Neural cell (in vitro differentiated cells): ENCODE results near the gene SLCO3A1. TPM values are rescaled to one million over a fixed set of nuclear protein-coding genes. Genes with fewer than 3 reads are reported as not detected.

Source experiments
- H2AFZ ChIP-seq: fragments of 200-600, 300-800 bp; sonication (generic), shearing (Covaris generic); 2 replicates; pipeline ENCODE4 v1.6.0; 2014; ENCODE audit warnings: low read depth, mild to moderate bottlenecking, antibody characterized with exemption, low read length, moderate library complexity
- H3F3A ChIP-seq: fragments of 200-600 bp; shearing (Covaris generic); 2 replicates; pipeline ENCODE4 v1.6.1; 2016; ENCODE audit warnings: mild to moderate bottlenecking, moderate library complexity, mixed read lengths, antibody characterized with exemption, low read length; ENCODE audit not compliant: insufficient read depth, poor library complexity, severe bottlenecking
- H3K27ac ChIP-seq: fragments of 200-600, 300-800 bp; sonication (generic), shearing (Covaris generic); 2 replicates; pipeline ENCODE4 v1.5.1; 2014; ENCODE audit warnings: mild to moderate bottlenecking, low read length, moderate library complexity
- H3K27me3 ChIP-seq: fragments of 300-800, 200-600 bp; sonication (generic), shearing (Covaris generic); 2 replicates; pipeline ENCODE4 v1.6.0; 2014; ENCODE audit warnings: mild to moderate bottlenecking, low read depth, low read length, moderate library complexity; ENCODE audit not compliant: insufficient read depth
- H3K36me3 ChIP-seq: fragments of 300-800, 200-600 bp; sonication (generic), shearing (Covaris generic); 2 replicates; pipeline ENCODE4 v1.5.1; 2014; ENCODE audit warnings: mild to moderate bottlenecking, antibody characterized with exemption, low read length, moderate library complexity; ENCODE audit not compliant: insufficient read depth
- H3K4me2 ChIP-seq: fragments of 300-800, 200-600 bp; sonication (generic), shearing (Covaris generic); 2 replicates; pipeline ENCODE4 v1.6.0; 2014; ENCODE audit warnings: mild to moderate bottlenecking, low read length
- H3K4me3 ChIP-seq: fragments of 300-800, 200-600 bp; sonication (generic), shearing (Covaris generic); 2 replicates; pipeline ENCODE4 v1.5.1; 2014; ENCODE audit warnings: mild to moderate bottlenecking, low read length, moderate library complexity
- H3K79me2 ChIP-seq: fragments of 200-600 bp; shearing (Covaris generic); replicated peaks from 2 replicates; pipeline ENCODE4 v1.6.0; 2014; ENCODE audit warnings: mild to moderate bottlenecking, low read length, moderate library complexity; ENCODE audit not compliant: insufficient read depth
- H3K9ac ChIP-seq: fragments of 300-800, 200-600 bp; sonication (generic), shearing (Covaris generic); 2 replicates; pipeline ENCODE4 v1.6.1; 2016; ENCODE audit warnings: mild to moderate bottlenecking, low read length, mixed read lengths
- H3K9me2 ChIP-seq: fragments of 200-600 bp; shearing (Covaris generic); 2 replicates; pipeline ENCODE4 v1.6.1; 2016; ENCODE audit warnings: mild to moderate bottlenecking, low read length, mixed read lengths; ENCODE audit not compliant: insufficient read depth
- H3K9me3 ChIP-seq: fragments of 200-600, 300-800 bp; sonication (generic), shearing (Covaris generic); 2 replicates; pipeline ENCODE4 v1.6.1; 2016; ENCODE audit warnings: mild to moderate bottlenecking, mixed run types, low read length, moderate library complexity, mixed read lengths
- H4K20me1 ChIP-seq: fragments of 200-600 bp; shearing (Covaris generic); 2 replicates; pipeline ENCODE4 v1.6.1; 2016; ENCODE audit warnings: mild to moderate bottlenecking, mixed run types; ENCODE audit not compliant: insufficient read depth
- EP300 ChIP-seq: fragments of 450-650 bp; conservative IDR thresholded peaks from 2 replicates; pipeline ENCODE4 v1.6.1; 2014; ENCODE audit warnings: antibody characterized with exemption, mild to moderate bottlenecking, moderate library complexity; ENCODE audit not compliant: poor library complexity, severe bottlenecking
- EZH2 ChIP-seq: fragments of 200-600, 300-800 bp; shearing (Covaris generic), sonication (generic); IDR thresholded peaks from 2 replicates; pipeline ENCODE4 v1.6.1; 2014; ENCODE audit warnings: antibody characterized with exemption, low read length, borderline replicate concordance, mild to moderate bottlenecking; ENCODE audit not compliant: insufficient read depth, poor library complexity, severe bottlenecking
- MXI1 ChIP-seq: fragments of 450-650 bp; conservative IDR thresholded peaks from 2 replicates; pipeline ENCODE4 v1.6.1; 2014; ENCODE audit warnings: antibody characterized with exemption, mild to moderate bottlenecking; ENCODE audit not compliant: poor library complexity, severe bottlenecking
- POLR2AphosphoS5 ChIP-seq: IDR thresholded peaks from 2 replicates; pipeline ENCODE4 v1.6.1; 2012
- RAD21 ChIP-seq: fragments of 450-650 bp; conservative IDR thresholded peaks from 2 replicates; pipeline ENCODE4 v1.6.1; 2014; ENCODE audit warnings: antibody characterized with exemption, mild to moderate bottlenecking, moderate library complexity
- SMC3 ChIP-seq: fragments of 450-650 bp; conservative IDR thresholded peaks from 2 replicates; pipeline ENCODE4 v1.6.1; 2014; ENCODE audit warnings: antibody characterized with exemption, mild to moderate bottlenecking, moderate library complexity; ENCODE audit not compliant: poor library complexity
- TAF1 ChIP-seq: IDR thresholded peaks from 2 replicates; pipeline ENCODE4 v1.6.1; 2012; ENCODE audit warnings: low read depth
- polyA plus RNA-seq: library from polyadenylated mRNA; depleted of rRNA; stranded (reverse); fragments of >200 nt; gene quantifications from 2 replicates; pipeline ENCODE4 v1.2.3, GENCODE V29; 2014
- TF ChIP-seq, protein P1 (sequence below): fragments of 450-650 bp; IDR thresholded peaks from 2 replicates; pipeline ENCODE4 v1.5.1; 2014; ENCODE audit warnings: antibody characterized with exemption, mild to moderate bottlenecking, moderate library complexity; ENCODE audit not compliant: poor library complexity, severe bottlenecking
- TF ChIP-seq, protein P2 (sequence below): IDR thresholded peaks from 2 replicates; pipeline ENCODE4 v1.6.1; 2012; ENCODE audit warnings: borderline replicate concordance

The SLCO3A1 gene
- polyA plus RNA-seq, 1 donor from 2014 or later = 14.2 TPM

- Histone ChIP-seq H2AFZ (no peak overlapping the region), H3K4me2 (no peak overlapping the region), H3K27me3 (no peaks in the 10 kb centered on the region), H3K4me3 (no peak overlapping the region), H3K27ac (no peak overlapping the region), H3F3A (no peaks in the 10 kb centered on the region), H3K9ac (no peak overlapping the region), H3K79me2 (no peaks in the 10 kb centered on the region), H3K9me3 (no peaks in the 10 kb centered on the region), H3K36me3 (no peaks in the 10 kb centered on the region), H4K20me1 (no peaks in the 10 kb centered on the region), H3K9me2 (no peaks in the 10 kb centered on the region)
- TF ChIP-seq POLR2AphosphoS5 (no peak), TAF1 (no peak), SMC3 (no peak), RAD21 (no peak), EZH2 (no peak), EP300 (no peak), MXI1 (no peak)
- TF ChIP-seq, protein P1, sequence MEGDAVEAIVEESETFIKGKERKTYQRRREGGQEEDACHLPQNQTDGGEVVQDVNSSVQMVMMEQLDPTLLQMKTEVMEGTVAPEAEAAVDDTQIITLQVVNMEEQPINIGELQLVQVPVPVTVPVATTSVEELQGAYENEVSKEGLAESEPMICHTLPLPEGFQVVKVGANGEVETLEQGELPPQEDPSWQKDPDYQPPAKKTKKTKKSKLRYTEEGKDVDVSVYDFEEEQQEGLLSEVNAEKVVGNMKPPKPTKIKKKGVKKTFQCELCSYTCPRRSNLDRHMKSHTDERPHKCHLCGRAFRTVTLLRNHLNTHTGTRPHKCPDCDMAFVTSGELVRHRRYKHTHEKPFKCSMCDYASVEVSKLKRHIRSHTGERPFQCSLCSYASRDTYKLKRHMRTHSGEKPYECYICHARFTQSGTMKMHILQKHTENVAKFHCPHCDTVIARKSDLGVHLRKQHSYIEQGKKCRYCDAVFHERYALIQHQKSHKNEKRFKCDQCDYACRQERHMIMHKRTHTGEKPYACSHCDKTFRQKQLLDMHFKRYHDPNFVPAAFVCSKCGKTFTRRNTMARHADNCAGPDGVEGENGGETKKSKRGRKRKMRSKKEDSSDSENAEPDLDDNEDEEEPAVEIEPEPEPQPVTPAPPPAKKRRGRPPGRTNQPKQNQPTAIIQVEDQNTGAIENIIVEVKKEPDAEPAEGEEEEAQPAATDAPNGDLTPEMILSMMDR = no peak
- TF ChIP-seq, protein P2, sequence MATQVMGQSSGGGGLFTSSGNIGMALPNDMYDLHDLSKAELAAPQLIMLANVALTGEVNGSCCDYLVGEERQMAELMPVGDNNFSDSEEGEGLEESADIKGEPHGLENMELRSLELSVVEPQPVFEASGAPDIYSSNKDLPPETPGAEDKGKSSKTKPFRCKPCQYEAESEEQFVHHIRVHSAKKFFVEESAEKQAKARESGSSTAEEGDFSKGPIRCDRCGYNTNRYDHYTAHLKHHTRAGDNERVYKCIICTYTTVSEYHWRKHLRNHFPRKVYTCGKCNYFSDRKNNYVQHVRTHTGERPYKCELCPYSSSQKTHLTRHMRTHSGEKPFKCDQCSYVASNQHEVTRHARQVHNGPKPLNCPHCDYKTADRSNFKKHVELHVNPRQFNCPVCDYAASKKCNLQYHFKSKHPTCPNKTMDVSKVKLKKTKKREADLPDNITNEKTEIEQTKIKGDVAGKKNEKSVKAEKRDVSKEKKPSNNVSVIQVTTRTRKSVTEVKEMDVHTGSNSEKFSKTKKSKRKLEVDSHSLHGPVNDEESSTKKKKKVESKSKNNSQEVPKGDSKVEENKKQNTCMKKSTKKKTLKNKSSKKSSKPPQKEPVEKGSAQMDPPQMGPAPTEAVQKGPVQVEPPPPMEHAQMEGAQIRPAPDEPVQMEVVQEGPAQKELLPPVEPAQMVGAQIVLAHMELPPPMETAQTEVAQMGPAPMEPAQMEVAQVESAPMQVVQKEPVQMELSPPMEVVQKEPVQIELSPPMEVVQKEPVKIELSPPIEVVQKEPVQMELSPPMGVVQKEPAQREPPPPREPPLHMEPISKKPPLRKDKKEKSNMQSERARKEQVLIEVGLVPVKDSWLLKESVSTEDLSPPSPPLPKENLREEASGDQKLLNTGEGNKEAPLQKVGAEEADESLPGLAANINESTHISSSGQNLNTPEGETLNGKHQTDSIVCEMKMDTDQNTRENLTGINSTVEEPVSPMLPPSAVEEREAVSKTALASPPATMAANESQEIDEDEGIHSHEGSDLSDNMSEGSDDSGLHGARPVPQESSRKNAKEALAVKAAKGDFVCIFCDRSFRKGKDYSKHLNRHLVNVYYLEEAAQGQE = no peak
Measured at GRCh38 chr15:91826443-91826842, 27.1 kb upstream of the SLCO3A1 start.

GRCh38 chr15:91833056-91833455, 20.5 kb upstream of the SLCO3A1 start:
- H2AFZ ChIP-seq = no peak overlapping the region
- no peak overlapping the region for H3K9ac ChIP-seq
- no peaks in the 10 kb centered on the region for H3K27me3 ChIP-seq
- H4K20me1 ChIP-seq = no peaks in the 10 kb centered on the region
- no peak overlapping the region for H3K27ac ChIP-seq
- no peaks in the 10 kb centered on the region for H3K9me3 ChIP-seq
- no peaks in the 10 kb centered on the region for H3K79me2 ChIP-seq
- no peak overlapping the region for H3K4me2 ChIP-seq
- H3F3A ChIP-seq = no peaks in the 10 kb centered on the region
- no peak overlapping the region for H3K4me3 ChIP-seq
- no peaks in the 10 kb centered on the region for H3K9me2 ChIP-seq
- TF ChIP-seq MXI1 = no peak
- TF ChIP-seq SMC3 = no peak
- no peak for TF ChIP-seq TAF1
- TF ChIP-seq, protein P1 = no peak
- no peak for TF ChIP-seq EZH2
- TF ChIP-seq RAD21 = no peak
- TF ChIP-seq, protein P2 = no peak
- TF ChIP-seq POLR2AphosphoS5 = no peak
- no peaks in the 10 kb centered on the region for H3K36me3 ChIP-seq
